Gastroesophageal sphincter (tissue), 4 donors: ENCODE measurements around the gene MKNK2. TPM values are rescaled to one million over a fixed set of nuclear protein-coding genes. Genes with fewer than 3 reads are reported as not detected.
"Not testable (repeated sequence)": the region's sequence is repeated elsewhere in the genome, so short reads cannot be mapped to it uniquely, and the experiment has no call there.

Source experiments
- ATAC-seq: fragments of 150-250 bp; one replicate; pipeline ENCODE4 v1.9.1; 2016; ENCODE audit warnings: mild to moderate bottlenecking, moderate library complexity
- H3K27ac ChIP-seq, 4 donors: fragments of 200-600 bp; sonication (generic) in 3 of 4; 1 replicate in 3 of 4; 2 replicates in 1 of 4; pipeline ENCODE4 v1.5.1; 2016 to 2019
- H3K27me3 ChIP-seq: fragments of 200-600 bp; sonication (generic); one replicate; pipeline ENCODE4 v1.5.1; 2019
- H3K36me3 ChIP-seq, 2 donors: fragments of 200-600 bp; sonication (generic); one replicate each; pipeline ENCODE4 v1.5.1; 2019; ENCODE audit warnings: control low read depth in 1 of 2
- H3K4me1 ChIP-seq, 3 donors: fragments of 200-600 bp; sonication (generic); 1 replicate in 2 of 3; 2 replicates in 1 of 3; pipeline ENCODE4 v1.5.1; 2016 to 2019; ENCODE audit warnings: control low read depth in 2 of 3
- H3K4me3 ChIP-seq, 2 donors: fragments of 200-600 bp; sonication (generic); one replicate each; pipeline ENCODE4 v1.5.1; 2019; ENCODE audit warnings: mild to moderate bottlenecking in 1 of 2, moderate library complexity in 1 of 2
- H3K9me3 ChIP-seq, 3 donors: fragments of 200-600 bp; sonication (generic); one replicate each; pipeline ENCODE4 v1.5.1; 2017 to 2019; ENCODE audit warnings: control low read depth in 2 of 3
- CTCF ChIP-seq, 4 experiments: fragments of 200-600 bp in 2 of 4; fragments of 450-650 bp in 2 of 4; sonication (generic) in 1 of 4; IDR thresholded peaks; one replicate each; pipeline ENCODE4 v1.5.1; 2017 to 2019; ENCODE audit warnings: antibody characterized with exemption in 4 of 4, mild to moderate bottlenecking in 2 of 4, moderate library complexity in 2 of 4
- EP300 ChIP-seq: sonication (generic); formaldehyde crosslinking; IDR thresholded peaks from one replicate; pipeline ENCODE4 v1.6.1; 2017; ENCODE audit warnings: antibody characterized with exemption, mild to moderate bottlenecking
- POLR2A ChIP-seq, 2 donors: fragments of 450-650 bp; IDR thresholded peaks; one replicate each; pipeline ENCODE4 v1.6.1; 2017; ENCODE audit warnings: antibody characterized with exemption in 2 of 2, mild to moderate bottlenecking in 2 of 2, moderate library complexity in 1 of 2
- POLR2AphosphoS5 ChIP-seq: sonication (generic); formaldehyde crosslinking; IDR thresholded peaks from one replicate; pipeline ENCODE4 v1.6.1; 2017; ENCODE audit warnings: antibody characterized with exemption
- WGBS, 2 donors: methylation state at CpG; one replicate each; pipeline ENCODE4 v1.1.5; 2018; ENCODE audit warnings: low coverage in 1 of 2; 5-methylcytosine and 5-hydroxymethylcytosine counted together
- total RNA-seq, 4 donors: library from RNA; depleted of rRNA; stranded (reverse); fragments of >200 nt; gene quantifications; one replicate each; pipeline ENCODE4 v1.1.0, GENCODE V29; 2016

Gene MKNK2
- total RNA-seq, 4 donors from 2014 or later = 98.4 to 195 (median 173) TPM

DNA sequence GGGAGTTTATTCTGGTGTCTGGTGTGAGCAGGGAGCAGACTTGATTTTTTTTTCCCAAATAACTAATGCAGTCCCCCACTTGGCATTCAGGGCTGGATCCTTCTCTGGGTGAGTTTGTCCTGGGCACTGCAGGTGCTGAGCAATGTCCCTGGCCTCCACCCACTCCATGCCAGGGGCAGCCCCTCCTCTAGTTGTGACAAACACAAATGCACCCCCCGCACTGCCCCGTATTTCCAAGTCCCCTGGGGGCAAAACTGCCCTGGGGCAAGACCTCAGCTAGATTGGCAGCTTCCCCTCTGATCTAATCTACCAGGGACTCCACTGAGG is 38.6 kb upstream of the MKNK2 start:
- Histone ChIP-seq H3K9me3 (no peaks in the 10 kb centered on the region), H3K4me3 (no peak overlapping the region), H3K27ac (peak overlapping the region in 3 of 4 donors; percentile 56 to 99 (median 95)), H3K27me3 (no peaks in the 10 kb centered on the region), H3K4me1 (peaks cover 0 to 100% (median 30%) of the 10 kb centered on the region in 3 donors), H3K36me3 (peaks cover 0 to 11% of the 10 kb centered on the region in 2 donors)
- WGBS, 2 donors = no CpG with 5 or more reads among the region's 2 CpGs
- TF ChIP-seq EP300 = no peak
- no peak for TF ChIP-seq POLR2A (IDR thresholded peaks at IDR 0.05)
- no peak for TF ChIP-seq CTCF (IDR thresholded peaks at IDR 0.05)
- no peak for TF ChIP-seq POLR2AphosphoS5
- no peak for ATAC-seq

- WGBS, 2 donors = 56 to 83% methylated on average over 1 to 4 of the region's 16 CpGs
- TF ChIP-seq POLR2A (IDR thresholded peaks at IDR 0.05) = no peak
- no peak for TF ChIP-seq POLR2AphosphoS5
- TF ChIP-seq CTCF (IDR thresholded peaks at IDR 0.05) = no peak
- no peak for TF ChIP-seq EP300
- Histone ChIP-seq H3K27ac (peak overlapping the region in 3 of 4 donors; percentile 56 to 99 (median 95)), H3K4me1 (peaks cover 0 to 100% (median 29%) of the 10 kb centered on the region in 3 donors), H3K4me3 (no peak overlapping the region), H3K27me3 (no peaks in the 10 kb centered on the region), H3K9me3 (no peaks in the 10 kb centered on the region), H3K36me3 (peaks cover 0 to 16% of the 10 kb centered on the region in 2 donors)
- ATAC-seq = no peak
Observed at GRCh38 chr19:2089001-2089711, 38.1 kb upstream of the MKNK2 start.

- no peaks in the 10 kb centered on the region for H3K9me3 ChIP-seq
- 74% methylated on average over 5 of the region's 14 CpGs; no CpG with 5 or more reads in 1 of the 2 donors for WGBS, 2 donors
- H3K36me3 ChIP-seq = peaks cover 0 to 31% of the 10 kb centered on the region in 2 donors
- peaks cover 0 to 100% (median 33%) of the 10 kb centered on the region in 3 donors for H3K4me1 ChIP-seq
- no peak overlapping the region for H3K4me3 ChIP-seq
- TF ChIP-seq POLR2A (IDR thresholded peaks at IDR 0.05) (no peak), CTCF (IDR thresholded peaks at IDR 0.05) (no peak), POLR2AphosphoS5 (no peak), EP300 (no peak)
- H3K27me3 ChIP-seq = no peaks in the 10 kb centered on the region
- ATAC-seq = no peak
- H3K27ac ChIP-seq = peak overlapping the region in 3 of 4 donors; percentile 0 to 58 (median 38)
Observed at GRCh38 chr19:2087621-2088100, 36.6 kb upstream of the MKNK2 start.

GRCh38 chr19:2086695-2087620 is 35.9 kb upstream of the MKNK2 start:
- not testable (repeated sequence) for H3K9me3 ChIP-seq, H3K4me3 ChIP-seq, ATAC-seq, H3K27me3 ChIP-seq
- Histone ChIP-seq H3K4me1 (peaks cover 0 to 100% (median 33%) of the 10 kb centered on the region in 3 donors), H3K36me3 (peaks cover 0 to 38% of the 10 kb centered on the region in 2 donors), H3K27ac (peak overlapping the region in 3 of 4 donors; percentile 7 to 58 (median 38))
- 76 to 100% methylated on average over 3 to 11 of the region's 13 CpGs for WGBS, 2 donors
- TF ChIP-seq POLR2AphosphoS5 = peak; percentile 27
